GM12878 (cell line): ENCODE measurements around the gene GRIK2. TPM values are rescaled to one million over a fixed set of nuclear protein-coding genes. Genes with fewer than 3 reads are reported as not detected.
A peak's percentile ranks its signal among the peaks of the same experiment; 100 is the strongest.

Experiments
- ATAC-seq: fragments of 200-7000 bp; cut with Tn5 transposase; 3 replicates; pipeline ENCODE4 v1.9.1; 2020; ENCODE audit warnings: mild to moderate bottlenecking, moderate library complexity
- BruUV-seq: library from RNA; stranded (reverse); fragments of 400-500 nt; replicated peaks from 2 replicates; lab custom pipeline; 2021; lab: Mats Ljungman, UMichigan
- CTCF ChIA-PET: fragments of 300-600 bp; sonication (Branson Sonifier 250); formaldehyde crosslinking; extraction: SDS; loops from one replicate; lab custom pipeline; 2021; ENCODE audit warnings: inconsistent platforms; lab: Yijun Ruan, JAX
- POLR2A ChIA-PET: fragments of 350-600 bp; formaldehyde crosslinking; extraction: SDS; loops from one replicate; lab custom pipeline; 2021; ENCODE audit warnings: inconsistent platforms; lab: Charles Lee
- RAD21 ChIA-PET: fragments of 300-600 bp; sonication (Branson Sonifier 250); formaldehyde crosslinking; loops from one replicate; lab custom pipeline; 2023; ENCODE audit warnings: antibody characterized with exemption; ENCODE audit not compliant: unreplicated experiment; lab: Charles Lee
- SMC1A ChIA-PET: fragments of 300-600 bp; sonication (Branson Sonifier 250); formaldehyde crosslinking; loops from one replicate; lab custom pipeline; 2023; ENCODE audit not compliant: unreplicated experiment, uncharacterized antibody; lab: Charles Lee
- DNase-seq: peaks from one replicate; pipeline ENCODE4 v3.0.0-alpha.2; 2011; ENCODE audit warnings: low read depth, low spot score
- FAIRE-seq: peaks from 3 replicates; lab custom pipeline; 2011; peaks lifted over from hg19 to GRCh38; lab: Jason Lieb, UNC
- H2AFZ ChIP-seq: 2 replicates; pipeline ENCODE4 v1.6.0; 2011; ENCODE audit warnings: low read depth, low read length, control low read depth; ENCODE audit not compliant: control insufficient read depth
- H3K27ac ChIP-seq: 2 replicates; pipeline ENCODE4 v1.5.1; 2011; ENCODE audit warnings: control low read depth; ENCODE audit not compliant: control insufficient read depth, insufficient read depth
- H3K27me3 ChIP-seq, 2 experiments: replicated peaks in 1 of 2; 2 replicates each; pipeline versions ENCODE4 v1.6.0 to v1.6.1; 2011; ENCODE audit warnings: low read length in 1 of 2; ENCODE audit not compliant: control insufficient read depth in 2 of 2, insufficient read depth in 2 of 2
- H3K36me3 ChIP-seq, 2 experiments: 2 replicates each; pipeline ENCODE4 v1.5.1; 2011; ENCODE audit warnings: low read length in 1 of 2; ENCODE audit not compliant: control insufficient read depth in 2 of 2, insufficient read depth in 2 of 2
- H3K4me1 ChIP-seq: 2 replicates; pipeline ENCODE4 v1.6.1; 2011; ENCODE audit warnings: mild to moderate bottlenecking, low read length, moderate library complexity, mixed read lengths; ENCODE audit not compliant: control insufficient read depth, insufficient read depth
- H3K4me2 ChIP-seq: 2 replicates; pipeline ENCODE4 v1.6.0; 2011; ENCODE audit warnings: control low read depth; ENCODE audit not compliant: control insufficient read depth, insufficient read depth
- H3K4me3 ChIP-seq: fragments of 200-600 bp; sonication (generic); 2 replicates; pipeline ENCODE4 v1.5.1; 2016
- H3K79me2 ChIP-seq: 2 replicates; pipeline ENCODE4 v1.6.0; 2011; ENCODE audit warnings: low read length; ENCODE audit not compliant: control insufficient read depth, insufficient read depth
- H3K9ac ChIP-seq: 2 replicates; pipeline ENCODE4 v1.8.0; 2011; ENCODE audit warnings: low read length, control low read depth, mixed read lengths; ENCODE audit not compliant: control insufficient read depth, insufficient read depth
- H3K9me3 ChIP-seq: replicated peaks from 3 replicates; pipeline ENCODE4 v1.5.1; 2011; ENCODE audit warnings: mild to moderate bottlenecking, low read length; ENCODE audit not compliant: control insufficient read depth, insufficient read depth
- H4K20me1 ChIP-seq: 2 replicates; pipeline ENCODE4 v1.6.0; 2011; ENCODE audit not compliant: control insufficient read depth, insufficient read depth
- ZNF217 ChIP-seq: fragments of 450-650 bp; IDR thresholded peaks from 2 replicates; pipeline ENCODE4 v1.6.1; 2017; ENCODE audit warnings: antibody characterized with exemption, mild to moderate bottlenecking
- WGBS: methylation state at CpG from one replicate; pipeline ENCODE4 v1.1.6; 2016; ENCODE audit warnings: low lambda C conversion rate; ENCODE audit not compliant: insufficient replicate concordance, insufficient coverage; ENCODE audit errors: missing lambda C conversion rate; 5-methylcytosine and 5-hydroxymethylcytosine counted together
- in situ Hi-C: fragments of 300-500 bp; cut with MboI; formaldehyde crosslinking; loops from 9 replicates; pipeline ENCODE4 v1.14.3; 2018; ENCODE audit warnings: mixed read lengths
- intact Hi-C: fragments of 100-400 bp; cut with micrococcal nuclease; formaldehyde crosslinking; loops from one replicate; pipeline ENCODE4 v1.14.2; 2022; ENCODE audit not compliant: unreplicated experiment
- polyA plus RNA-seq, 11 experiments: library from polyadenylated mRNA; depleted of rRNA in 4 of 11; unstranded in 6 of 11; stranded (reverse) in 5 of 11; fragments of >200 nt; fragmentation: Nextera tagmentation in 4 of 11; fragmentation: Illumina TruSeq in 1 of 11; extraction: Ambion mirVana in 4 of 11; extraction: Trizol in 1 of 11; gene quantifications; 1 replicate in 1 of 11; 2 replicates in 10 of 11; pipeline versions ENCODE4 v1.2.1 to v1.2.3, GENCODE V29; 2011 to 2016; ENCODE audit warnings: inconsistent platforms in 2 of 11, missing spikeins in 2 of 11, low read depth in 1 of 11
- total RNA-seq, 4 experiments: library from RNA; depleted of rRNA in 3 of 4; stranded (reverse); fragments of >200 nt in 3 of 4; fragmentation: Illumina TruSeq in 1 of 4; extraction: Trizol in 1 of 4; gene quantifications; 2 replicates each; pipeline versions ENCODE4 v1.2.1 to v1.2.3, GENCODE V29; 2013 to 2021
- TF ChIP-seq, protein P1 (sequence below), 3 experiments: IDR thresholded peaks in 2 of 3; conservative IDR thresholded peaks in 1 of 3; 2 replicates each; pipeline ENCODE4 v1.5.1; 2011; ENCODE audit warnings: low read depth in 3 of 3, low read length in 3 of 3, mild to moderate bottlenecking in 3 of 3, control low read depth in 2 of 3, moderate library complexity in 2 of 3, inconsistent platforms in 1 of 3, mixed read lengths in 1 of 3; ENCODE audit not compliant: control insufficient read depth in 2 of 3, insufficient read depth in 1 of 3; ENCODE audit errors: extremely low read depth in 1 of 3

GRIK2 gene
- total and polyA plus RNA-seq, 10 of the 15 experiments (the other 5 are each of a cell fraction or from before 2014, with no cell fraction given): not detected

GRCh38 chr6:101397199-101397598, 3.7 kb downstream of the GRIK2 start:
- H3K4me3 ChIP-seq: no peak overlapping the region
- no peak for FAIRE-seq
- POLR2A ChIA-PET: no interaction called here
- no peak for TF ChIP-seq ZNF217
- TF ChIP-seq, protein P1, sequence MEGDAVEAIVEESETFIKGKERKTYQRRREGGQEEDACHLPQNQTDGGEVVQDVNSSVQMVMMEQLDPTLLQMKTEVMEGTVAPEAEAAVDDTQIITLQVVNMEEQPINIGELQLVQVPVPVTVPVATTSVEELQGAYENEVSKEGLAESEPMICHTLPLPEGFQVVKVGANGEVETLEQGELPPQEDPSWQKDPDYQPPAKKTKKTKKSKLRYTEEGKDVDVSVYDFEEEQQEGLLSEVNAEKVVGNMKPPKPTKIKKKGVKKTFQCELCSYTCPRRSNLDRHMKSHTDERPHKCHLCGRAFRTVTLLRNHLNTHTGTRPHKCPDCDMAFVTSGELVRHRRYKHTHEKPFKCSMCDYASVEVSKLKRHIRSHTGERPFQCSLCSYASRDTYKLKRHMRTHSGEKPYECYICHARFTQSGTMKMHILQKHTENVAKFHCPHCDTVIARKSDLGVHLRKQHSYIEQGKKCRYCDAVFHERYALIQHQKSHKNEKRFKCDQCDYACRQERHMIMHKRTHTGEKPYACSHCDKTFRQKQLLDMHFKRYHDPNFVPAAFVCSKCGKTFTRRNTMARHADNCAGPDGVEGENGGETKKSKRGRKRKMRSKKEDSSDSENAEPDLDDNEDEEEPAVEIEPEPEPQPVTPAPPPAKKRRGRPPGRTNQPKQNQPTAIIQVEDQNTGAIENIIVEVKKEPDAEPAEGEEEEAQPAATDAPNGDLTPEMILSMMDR (IDR thresholded peaks at IDR 0.05 in 2 of 3, conservative IDR thresholded peaks at IDR 0.05 in 1 of 3; ENCODE audit: control insufficient read depth in 2 of 3, extremely low read depth in 1 of 3, insufficient read depth in 1 of 3, low read depth in 3 of 3, low read length in 3 of 3): peak in 1 of 3 experiments; percentile 14; a peak in 2 of 6 replicates
- TF ChIP-seq, all 136 proteins: peak for 1
- Histone ChIP-seq H3K79me2 (no peaks in the 10 kb centered on the region), H3K36me3 (no peaks in the 10 kb centered on the region), H3K9ac (no peak overlapping the region), H4K20me1 (no peaks in the 10 kb centered on the region), H3K27me3 (peaks cover 14 to 21% of the 10 kb centered on the region in 2 experiments), H3K27ac (no peak overlapping the region), H2AFZ (no peak overlapping the region), H3K4me2 (no peak overlapping the region), H3K9me3 (no peaks in the 10 kb centered on the region), H3K4me1 (no peaks in the 10 kb centered on the region)
- CTCF ChIA-PET: no interaction called here
- ATAC-seq: 0 out of 3 replicates have a peak, but pooled peaks have one; percentile 36
- RAD21 ChIA-PET: no interaction called here
- WGBS: 0% methylated on average over 4 of the region's 4 CpGs
- intact Hi-C loops (no loop called here), in situ Hi-C loops (no loop called here)
- BruUV-seq: no TSS peak
- SMC1A ChIA-PET: interaction anchor here (0.7 kb wide), 1 partner anchor 10 kb away, joined by 3 read pairs; no protein-coding TSS in a partner anchor
- DNase-seq: no peak
